Activated gamma-delta T cell treated with Interleukin-2 at 50 U/mL for 16 hours (primary cell): ENCODE results near the gene MBTPS1.
A peak's percentile ranks its signal among the peaks of the same experiment; 100 is the strongest.

Experiments
- DNase-seq: peaks from one replicate; pipeline ENCODE4 v3.0.0-alpha.2; 2020

MBTPS1 gene

GRCh38 chr16:84068783-84069462, 47.8 kb downstream of the MBTPS1 start:
- DNase-seq, result no peak

- DNase-seq, result no peak
These were observed 48.7 kb downstream of the MBTPS1 start for GRCh38 chr16:84068041-84068440.

GRCh38 chr16:84067640-84068039, 49.1 kb downstream of the MBTPS1 start:
- DNase-seq, result no peak

- no peak for DNase-seq
These were observed 51.1 kb downstream of the MBTPS1 start for GRCh38 chr16:84065536-84066132.

- no peak for DNase-seq
These were observed 52.8 kb downstream of the MBTPS1 start for GRCh38 chr16:84063980-84064379.

DNA sequence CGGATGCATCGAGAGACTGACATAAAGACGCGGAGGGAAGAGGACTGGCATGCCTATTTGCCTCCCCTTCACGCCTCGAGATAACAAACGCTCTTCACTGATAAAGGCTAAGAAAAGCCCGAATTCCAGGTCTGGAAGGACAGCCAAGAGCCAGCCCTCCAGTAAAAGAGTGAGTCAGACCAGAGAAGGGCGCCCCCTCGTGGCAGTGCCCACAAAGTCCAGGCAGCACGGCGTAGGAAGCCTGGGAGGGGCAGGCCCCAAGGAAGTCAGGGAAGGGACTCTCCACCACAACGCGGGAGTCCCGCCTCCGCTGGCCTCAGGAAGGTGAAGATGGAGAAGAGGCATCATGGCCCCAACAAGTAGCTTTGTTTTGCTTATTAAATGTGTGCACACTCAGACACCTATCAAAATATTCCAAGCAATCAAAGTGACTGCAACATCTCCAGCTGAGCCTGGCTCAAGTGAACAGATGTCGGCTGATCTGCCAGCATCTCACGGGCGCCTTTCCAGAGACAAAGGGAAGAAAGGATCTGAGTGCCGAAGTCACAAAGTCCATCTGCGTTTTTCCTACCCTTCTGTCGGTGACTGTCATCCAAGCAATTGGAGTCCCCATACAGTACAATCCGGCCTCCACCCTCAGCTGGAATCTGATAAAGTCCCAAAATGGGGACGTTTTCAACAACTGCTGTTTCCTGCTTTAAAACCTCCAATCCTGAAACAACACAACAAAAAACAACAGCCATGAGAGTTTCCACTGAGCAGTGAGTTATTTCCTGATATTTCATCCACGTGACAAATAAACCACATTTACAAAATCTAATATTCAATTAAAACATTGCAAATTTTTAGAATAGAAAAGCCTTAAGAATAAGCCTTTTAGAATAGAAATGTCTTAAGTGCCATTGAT, 53.8 kb downstream of the MBTPS1 start:
- DNase-seq, result peak; percentile 50

DNA sequence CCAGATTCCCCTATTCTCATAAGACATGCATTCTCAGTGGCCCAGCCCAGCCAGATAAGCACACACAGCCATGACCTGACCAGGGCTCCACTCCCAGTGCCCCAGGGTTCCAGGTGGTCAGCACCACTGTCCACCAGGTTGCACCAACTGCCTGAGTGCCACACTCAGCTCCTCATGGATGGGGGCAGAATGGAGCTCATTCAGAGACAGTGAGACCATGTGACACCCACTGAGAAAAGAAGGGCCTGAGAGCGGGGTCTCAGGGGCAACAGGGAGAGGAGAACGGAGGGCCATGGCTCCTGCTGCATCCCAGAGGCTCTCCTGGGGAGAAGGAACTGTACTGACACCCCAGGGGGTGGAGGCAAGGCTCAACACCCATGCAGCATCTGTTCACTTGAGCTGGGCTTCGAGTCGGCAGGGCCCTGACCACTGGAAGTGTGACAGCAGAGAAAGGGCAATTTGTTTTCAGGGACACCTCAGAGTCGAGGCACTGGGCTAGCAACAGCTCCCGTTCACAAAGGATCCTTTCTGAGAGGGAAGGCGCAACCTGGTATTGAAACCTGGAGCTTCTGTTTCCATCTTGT, 55.4 kb downstream of the MBTPS1 start:
- no peak for DNase-seq

DNA sequence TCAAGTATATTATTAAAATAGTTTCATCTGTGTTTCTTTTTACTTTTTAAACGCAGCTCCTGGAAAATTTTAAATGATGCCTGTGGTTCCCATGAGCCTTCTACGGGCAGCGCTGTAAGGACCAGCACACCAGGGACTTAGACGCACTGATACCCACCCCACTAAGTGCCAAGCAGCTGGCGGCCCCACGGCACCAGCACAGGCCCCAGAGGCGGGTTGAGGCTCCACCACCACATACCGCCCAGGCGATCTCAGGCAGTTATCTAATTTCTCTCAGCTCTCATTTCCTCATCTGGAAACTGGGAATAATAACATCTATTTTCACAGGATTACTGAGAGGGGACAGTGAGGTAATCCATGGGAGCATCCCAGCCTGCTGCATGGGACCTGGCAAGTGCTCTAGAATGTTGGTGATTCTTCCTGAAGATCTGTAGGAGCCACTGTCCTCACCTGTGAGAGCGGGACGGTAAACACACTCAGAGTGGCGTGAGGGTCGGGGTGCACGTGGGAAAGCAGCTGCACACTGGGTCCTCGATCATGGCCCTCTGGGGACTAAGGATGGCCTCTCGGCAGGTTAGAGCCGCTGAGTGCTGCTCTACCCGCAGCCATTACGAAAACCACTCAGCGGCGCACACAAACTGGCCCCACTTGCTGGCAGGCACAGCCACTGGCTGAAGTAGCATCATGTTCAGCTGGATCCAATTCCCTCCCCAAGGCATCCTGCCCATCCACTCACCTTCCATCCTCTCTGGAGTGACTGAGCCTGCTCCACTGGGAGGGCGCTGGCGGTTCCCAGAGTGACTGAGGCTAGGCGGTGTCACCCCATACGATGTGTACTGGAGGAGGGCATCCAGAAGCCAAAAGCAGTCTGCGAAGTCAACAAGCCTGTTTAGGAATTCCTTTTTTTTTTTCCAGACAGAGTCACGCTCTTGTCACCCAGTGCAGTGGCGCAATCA, 56.5 kb downstream of the MBTPS1 start:
- no peak for DNase-seq

DNA sequence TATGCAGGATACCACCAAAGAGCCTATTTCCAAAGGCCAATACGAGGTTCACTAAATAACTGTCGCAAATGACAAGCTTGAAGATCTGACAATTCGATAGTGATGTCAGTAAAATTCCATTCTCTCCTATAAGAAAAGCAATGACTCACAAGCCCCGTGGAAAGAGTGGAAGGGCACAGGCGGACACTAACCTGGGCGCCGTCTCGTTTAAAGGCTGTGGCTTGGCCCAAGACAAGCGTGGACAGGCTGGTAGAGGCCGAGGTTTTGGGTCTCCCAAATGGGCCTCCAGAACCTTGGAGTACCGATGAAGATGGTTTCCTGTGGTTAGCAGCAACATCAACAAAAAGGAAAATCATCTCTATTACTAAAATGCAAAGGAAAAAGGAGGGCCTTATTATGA, 57.6 kb downstream of the MBTPS1 start:
- no peak for DNase-seq

DNA sequence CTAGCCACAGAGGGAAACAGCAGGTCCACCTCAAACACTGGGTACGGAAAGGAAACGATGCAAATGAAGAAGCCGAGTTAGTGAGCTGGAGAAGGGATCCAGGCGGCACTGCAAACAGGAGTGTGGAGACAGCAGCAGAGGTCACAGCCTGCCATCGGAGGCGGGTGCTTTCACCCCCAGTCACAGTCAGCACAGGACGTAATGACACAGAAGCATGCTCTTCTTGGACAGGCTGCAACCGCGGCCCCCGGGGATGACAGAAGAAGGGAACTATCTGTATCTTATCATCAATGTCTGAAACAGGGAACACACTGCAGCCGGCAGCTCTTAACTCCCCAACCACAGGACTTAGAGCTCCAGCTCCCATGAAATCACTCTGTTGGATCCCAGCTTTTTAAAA, 58.1 kb downstream of the MBTPS1 start:
- no peak for DNase-seq

GRCh38 chr16:84058211-84058610, 58.5 kb downstream of the MBTPS1 start:
- DNase-seq, result no peak

GRCh38 chr16:84056933-84057332, 59.8 kb downstream of the MBTPS1 start:
- no peak for DNase-seq

- no peak for DNase-seq
These were observed 60.7 kb downstream of the MBTPS1 start for GRCh38 chr16:84055801-84056634.

DNA sequence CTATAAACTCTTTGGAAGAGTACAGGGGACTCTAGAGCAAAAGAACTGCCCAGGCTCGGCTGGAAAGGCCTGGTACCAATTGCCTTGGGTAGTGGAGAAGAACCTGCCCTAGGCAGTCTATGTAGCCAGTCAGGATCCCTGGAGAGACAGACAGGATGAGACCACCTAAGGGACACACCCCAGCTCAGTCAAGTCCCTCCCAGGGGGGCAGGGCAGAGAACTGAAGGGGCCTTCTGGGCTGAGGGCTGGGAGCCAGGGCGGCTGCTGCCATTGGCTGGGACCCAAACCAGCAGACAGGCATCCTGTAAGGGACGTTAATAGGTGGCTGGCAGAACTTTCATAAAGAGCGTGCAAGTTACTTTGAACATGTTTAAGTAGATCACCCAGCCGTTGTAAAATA, 61.4 kb downstream of the MBTPS1 start:
- no peak for DNase-seq

DNA sequence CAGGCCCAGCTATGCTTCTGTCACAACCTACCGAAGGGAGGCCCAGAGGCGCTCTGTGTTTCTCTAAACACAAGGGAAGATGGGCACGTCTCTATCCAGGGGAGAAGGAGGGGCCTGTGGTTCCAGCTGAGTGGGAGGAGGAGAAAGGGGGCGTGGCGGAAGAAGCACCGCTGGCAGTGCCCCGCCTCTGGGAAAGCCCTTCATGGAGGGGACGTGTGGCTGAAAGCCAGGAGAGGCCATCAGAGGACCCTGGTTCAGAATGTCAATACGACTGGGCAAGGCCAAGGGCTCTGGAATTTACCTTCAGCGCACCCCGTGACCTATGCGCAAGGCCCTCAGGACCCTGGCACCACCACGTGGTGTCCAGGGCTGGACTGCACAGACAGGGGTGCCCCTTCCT, 61.8 kb downstream of the MBTPS1 start:
- DNase-seq, result no peak

GRCh38 chr16:84054271-84054670, 62.5 kb downstream of the MBTPS1 start:
- DNase-seq, result no peak

DNA sequence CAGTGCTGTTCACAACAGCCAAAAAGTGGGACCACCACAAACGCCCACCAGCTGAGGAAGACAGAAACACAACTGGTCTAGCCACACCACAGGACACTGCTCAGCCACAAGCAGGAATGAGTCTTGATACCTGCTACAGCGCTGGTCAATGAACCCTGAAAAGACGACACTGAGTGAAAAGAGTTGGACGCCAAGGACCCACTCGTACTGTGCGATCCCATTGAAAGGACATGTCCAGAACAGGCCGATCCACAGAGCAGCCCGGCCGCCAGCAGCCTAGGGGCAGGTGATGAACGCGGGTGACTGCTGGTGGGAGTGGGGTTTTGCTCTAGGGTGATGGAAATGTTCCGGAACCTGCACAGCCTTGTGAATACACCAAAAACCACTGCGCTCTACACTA, 63.5 kb downstream of the MBTPS1 start:
- DNase-seq, result no peak

DNA sequence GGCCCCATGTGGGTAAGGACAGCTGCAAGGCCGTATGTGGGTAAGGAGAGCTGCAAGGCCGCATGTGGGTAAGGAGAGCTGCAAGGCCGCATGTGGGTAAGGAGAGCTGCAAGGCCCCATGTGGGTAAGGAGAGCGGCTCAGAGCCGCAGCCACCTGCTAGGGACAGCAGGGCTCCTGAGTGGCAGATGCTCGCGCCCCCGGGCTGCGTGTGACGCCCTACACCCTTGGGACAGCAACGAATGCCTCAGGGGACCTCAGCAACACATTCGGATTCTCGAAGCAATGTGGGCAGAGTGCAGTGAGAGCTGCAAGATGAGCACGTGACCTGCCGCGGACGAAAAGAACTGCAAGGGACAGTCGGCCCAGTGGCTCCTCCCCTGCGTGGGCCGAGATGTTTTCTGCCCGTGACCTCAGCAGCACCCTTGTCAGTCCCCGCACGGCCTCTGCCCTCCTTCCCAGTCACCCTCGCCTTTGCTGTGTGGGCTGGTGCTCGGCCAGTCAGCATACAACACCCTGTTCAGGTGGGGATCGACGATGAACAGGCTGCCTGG, 64.6 kb downstream of the MBTPS1 start:
- DNase-seq, result no peak

- DNase-seq, result no peak
These were observed 66.4 kb downstream of the MBTPS1 start for GRCh38 chr16:84050316-84050715.

DNA sequence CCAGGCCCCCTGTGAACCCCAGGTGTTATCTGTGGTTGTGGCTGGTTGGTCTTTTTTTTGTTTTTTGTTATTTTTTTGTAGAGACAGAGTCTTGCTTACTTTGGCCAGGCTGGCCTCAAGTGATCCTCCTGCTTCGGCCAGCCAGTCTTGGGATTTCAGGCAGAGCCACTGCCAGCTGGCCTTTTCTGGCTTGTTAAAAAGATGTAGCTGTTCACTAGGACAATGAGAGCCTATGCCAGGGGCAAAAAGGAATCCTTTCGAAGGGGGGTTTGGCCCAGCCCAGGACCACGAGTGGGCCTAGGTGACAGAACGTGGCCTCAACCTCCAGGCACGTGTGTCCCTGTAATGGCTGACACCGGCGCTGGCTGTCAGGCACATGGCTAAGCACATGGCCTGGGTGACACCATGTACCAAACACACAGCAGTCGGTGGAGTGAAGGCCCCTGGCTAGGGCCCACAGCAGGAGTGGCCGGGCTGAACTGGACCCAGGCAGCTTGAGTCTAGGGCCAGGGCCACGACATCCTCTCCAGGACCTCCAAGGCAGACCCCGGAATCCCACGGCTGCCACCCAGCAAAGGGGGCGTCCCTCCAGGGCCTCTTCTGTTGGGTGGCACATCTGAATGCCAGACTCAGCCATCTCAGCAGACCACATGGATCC, 67.2 kb downstream of the MBTPS1 start:
- DNase-seq, result no peak

DNA sequence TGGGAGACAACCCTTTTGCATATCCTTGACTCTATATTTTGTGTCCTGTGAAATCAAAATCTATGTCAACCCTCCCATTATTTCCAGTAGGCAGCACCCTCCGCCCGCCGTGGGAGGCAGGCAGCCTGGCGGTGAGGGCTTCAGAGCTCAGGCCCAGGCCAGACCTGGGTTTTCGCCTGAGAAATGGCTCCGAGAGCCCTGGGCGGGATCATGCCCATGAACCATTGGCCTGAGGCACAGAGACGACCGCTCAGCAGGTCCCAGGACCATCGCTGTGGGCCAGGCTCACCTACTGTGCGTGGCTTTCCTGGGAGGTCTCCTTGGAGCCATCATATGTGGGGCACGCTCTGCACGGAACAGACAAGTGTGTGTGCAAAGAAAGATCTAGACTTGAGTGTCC, 67.9 kb downstream of the MBTPS1 start:
- DNase-seq, result no peak
